Keratinocyte (primary cell): Measurements from ENCODE around the gene CSNK2A1.

Experiments
- EZH2 ChIP-seq: IDR thresholded peaks from one replicate; pipeline ENCODE4 v1.6.1; 2012; ENCODE audit warnings: inconsistent platforms, mild to moderate bottlenecking, low read length, moderate library complexity
- TF ChIP-seq, protein P1 (sequence below), 3 experiments: IDR thresholded peaks in 1 of 3; conservative IDR thresholded peaks in 1 of 3; optimal IDR thresholded peaks in 1 of 3; 2 replicates in 2 of 3; 3 replicates in 1 of 3; pipeline versions ENCODE3 to v1.5.1; 2011; ENCODE audit warnings: low read length in 3 of 3, mild to moderate bottlenecking in 3 of 3, moderate library complexity in 2 of 3, control low read depth in 1 of 3, inconsistent platforms in 1 of 3; ENCODE audit not compliant: insufficient read depth in 2 of 3; ENCODE audit errors: extremely low read depth in 1 of 3

DNA sequence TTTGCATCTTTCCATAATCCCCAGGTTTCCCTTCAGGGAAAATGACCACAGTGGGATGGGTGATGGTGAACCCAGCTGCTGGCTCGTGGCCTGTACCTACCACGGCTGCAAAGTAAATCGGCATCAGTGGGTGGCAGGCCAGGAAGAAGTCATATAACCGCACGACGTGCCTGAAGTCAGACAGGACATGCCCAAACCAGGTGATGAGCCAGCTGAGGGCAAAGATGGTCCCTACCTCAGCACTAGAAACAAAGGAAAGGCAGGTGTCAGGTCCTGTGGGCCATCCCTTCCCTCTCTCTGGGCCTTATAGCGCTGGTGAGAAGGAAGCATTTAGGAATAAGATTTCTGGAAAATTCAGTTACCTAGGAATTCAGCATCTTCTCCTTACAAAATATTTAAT, 103.4 kb downstream of the CSNK2A1 start:
- TF ChIP-seq, protein P1, sequence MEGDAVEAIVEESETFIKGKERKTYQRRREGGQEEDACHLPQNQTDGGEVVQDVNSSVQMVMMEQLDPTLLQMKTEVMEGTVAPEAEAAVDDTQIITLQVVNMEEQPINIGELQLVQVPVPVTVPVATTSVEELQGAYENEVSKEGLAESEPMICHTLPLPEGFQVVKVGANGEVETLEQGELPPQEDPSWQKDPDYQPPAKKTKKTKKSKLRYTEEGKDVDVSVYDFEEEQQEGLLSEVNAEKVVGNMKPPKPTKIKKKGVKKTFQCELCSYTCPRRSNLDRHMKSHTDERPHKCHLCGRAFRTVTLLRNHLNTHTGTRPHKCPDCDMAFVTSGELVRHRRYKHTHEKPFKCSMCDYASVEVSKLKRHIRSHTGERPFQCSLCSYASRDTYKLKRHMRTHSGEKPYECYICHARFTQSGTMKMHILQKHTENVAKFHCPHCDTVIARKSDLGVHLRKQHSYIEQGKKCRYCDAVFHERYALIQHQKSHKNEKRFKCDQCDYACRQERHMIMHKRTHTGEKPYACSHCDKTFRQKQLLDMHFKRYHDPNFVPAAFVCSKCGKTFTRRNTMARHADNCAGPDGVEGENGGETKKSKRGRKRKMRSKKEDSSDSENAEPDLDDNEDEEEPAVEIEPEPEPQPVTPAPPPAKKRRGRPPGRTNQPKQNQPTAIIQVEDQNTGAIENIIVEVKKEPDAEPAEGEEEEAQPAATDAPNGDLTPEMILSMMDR (optimal IDR thresholded peaks at IDR 0.05 in 1 of 3, IDR thresholded peaks at IDR 0.05 in 1 of 3, conservative IDR thresholded peaks at IDR 0.05 in 1 of 3; ENCODE audit: extremely low read depth in 1 of 3, insufficient read depth in 2 of 3, low read length in 3 of 3) = no peak
- TF ChIP-seq EZH2 = no peak
